Measurements from ENCODE around the gene ZFAND3.

The ZFAND3 gene

DNA sequence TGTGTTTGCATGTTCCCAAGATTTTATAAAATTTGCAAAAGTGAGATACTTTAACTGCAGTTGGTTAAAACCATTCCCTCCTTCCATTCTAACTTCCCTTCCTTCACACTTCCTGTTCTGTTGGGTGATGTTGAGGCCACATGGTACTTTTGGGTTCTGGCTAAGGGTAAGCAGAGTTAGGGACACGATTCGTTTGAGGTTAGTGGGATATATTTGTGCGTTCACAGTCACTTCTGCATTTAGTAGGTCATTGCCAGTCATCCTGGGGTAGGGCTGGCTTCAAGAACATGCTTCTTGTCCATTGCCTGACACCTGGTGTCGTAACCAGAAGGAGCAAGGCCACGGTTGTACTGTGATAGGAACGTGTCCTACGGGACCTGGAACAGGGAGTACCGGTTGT is 340.1 kb downstream of the ZFAND3 start:
- DNase-seq, result no peak

GRCh38 chr6:38160831-38161230 is 341.3 kb downstream of the ZFAND3 start:
- DNase-seq, result no peak

DNA sequence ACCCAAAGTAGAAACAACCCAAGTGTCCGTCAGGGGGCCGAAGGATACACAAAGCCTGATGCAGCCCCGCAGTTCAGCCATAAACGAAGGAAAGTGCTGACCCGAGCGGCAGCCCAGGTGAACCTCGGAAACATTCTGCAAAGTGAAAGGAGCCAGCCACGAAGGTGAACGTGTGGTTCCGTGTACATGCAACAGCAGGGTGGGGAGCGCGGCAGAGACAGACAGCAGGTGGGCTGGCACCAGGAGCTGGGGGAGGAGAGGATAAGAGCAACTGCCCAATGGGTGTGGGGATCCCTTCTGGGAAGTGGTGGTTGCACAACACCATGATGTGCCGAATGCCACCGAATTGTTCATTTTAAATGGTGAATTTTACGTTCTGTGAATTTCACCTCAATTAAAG is 341.8 kb downstream of the ZFAND3 start:
- DNase-seq, result no peak

- DNase-seq, result no peak
Measured at GRCh38 chr6:38161754-38162492, 342.4 kb downstream of the ZFAND3 start.

GRCh38 chr6:38162493-38163185 is 343.1 kb downstream of the ZFAND3 start:
- DNase-seq, result no peak

- no peak for DNase-seq
Measured at GRCh38 chr6:38163186-38164130, 343.9 kb downstream of the ZFAND3 start.

- DNase-seq, result no peak
Measured at GRCh38 chr6:38164131-38164481, 344.6 kb downstream of the ZFAND3 start.

- no peak for DNase-seq
Measured at GRCh38 chr6:38164671-38165108, 345.2 kb downstream of the ZFAND3 start.

DNA sequence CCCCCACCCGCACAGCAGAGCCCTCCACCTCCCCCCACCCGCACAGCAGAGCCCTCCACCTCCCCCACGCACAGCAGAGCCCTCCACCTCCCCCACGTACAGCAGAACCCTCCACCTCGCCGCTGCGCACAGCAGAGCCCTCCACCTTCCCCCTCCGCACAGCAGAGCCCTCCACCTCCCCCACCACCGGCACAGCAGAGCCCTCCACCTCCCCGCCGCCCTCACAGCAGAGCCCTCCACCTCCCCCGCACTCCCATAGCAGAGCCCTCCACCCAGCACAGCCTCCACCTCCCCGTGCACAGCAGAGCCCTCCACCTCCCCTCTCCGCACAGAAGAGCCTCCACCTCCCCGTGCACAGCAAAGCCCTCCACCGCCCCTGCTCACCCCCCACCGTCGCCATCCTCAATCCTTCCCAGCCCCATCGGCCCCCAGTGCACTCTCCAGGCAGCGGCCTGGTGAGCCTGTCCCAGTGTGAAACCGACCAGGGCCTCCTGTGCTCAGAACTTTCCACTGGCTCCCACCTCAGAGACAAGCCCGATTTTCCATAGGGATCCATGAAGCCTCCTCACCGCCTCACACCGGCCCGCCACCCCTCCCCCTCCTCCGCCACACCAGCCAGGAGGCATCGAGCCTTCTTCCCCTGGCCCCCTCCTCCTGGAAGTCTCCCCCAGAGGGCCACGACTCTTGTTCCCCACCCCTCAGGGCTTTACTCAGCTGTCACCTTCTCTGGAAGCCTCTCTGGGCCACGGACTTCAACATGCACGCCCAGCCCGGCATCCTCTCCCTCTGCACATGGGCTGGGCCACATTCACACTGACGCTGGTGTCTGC is 347.1 kb downstream of the ZFAND3 start:
- DNase-seq, result no peak

GRCh38 chr6:38167598-38167997 is 348.1 kb downstream of the ZFAND3 start:
- DNase-seq, result no peak

- DNase-seq, result no peak
Measured at GRCh38 chr6:38168126-38168525, 348.6 kb downstream of the ZFAND3 start.

- no peak for DNase-seq
Measured at GRCh38 chr6:38168699-38169098, 349.2 kb downstream of the ZFAND3 start.

DNA sequence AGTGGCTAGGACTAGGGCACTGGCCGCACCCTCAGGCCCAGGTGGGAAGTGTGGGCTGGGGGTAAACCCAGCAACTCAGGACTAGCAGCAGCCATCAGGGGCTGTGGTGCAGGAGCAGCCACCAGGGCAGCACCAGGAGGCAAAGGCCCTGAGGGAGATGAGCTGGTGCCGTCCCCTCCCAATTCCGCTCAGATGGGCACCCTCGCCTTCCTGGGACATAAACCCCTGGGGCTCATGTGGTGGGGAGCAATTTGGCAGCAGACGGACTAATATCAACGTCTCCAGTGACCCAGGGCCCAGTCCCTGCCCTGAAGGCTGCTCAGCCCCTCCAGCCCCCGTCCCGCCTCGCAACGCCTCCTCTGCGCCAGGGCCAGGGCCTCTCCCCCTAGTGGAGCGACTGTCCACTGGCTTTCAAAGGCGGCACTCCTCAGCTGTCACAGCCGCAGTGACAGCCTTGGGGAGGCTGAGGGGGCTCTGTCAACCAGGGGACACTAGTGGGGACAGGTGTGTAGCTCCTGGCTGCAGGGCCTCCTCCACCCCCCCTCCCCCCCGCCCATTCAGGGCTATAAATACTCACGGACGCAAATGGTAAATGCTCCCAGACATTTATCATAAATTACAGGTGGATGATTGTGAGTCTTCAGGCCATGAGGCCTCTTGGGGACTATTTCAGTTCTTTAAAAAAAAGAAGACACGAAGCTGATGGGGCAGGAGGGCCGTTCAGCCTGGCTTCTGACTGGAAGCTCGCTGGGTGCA is 349.9 kb downstream of the ZFAND3 start:
- no peak for DNase-seq

DNA sequence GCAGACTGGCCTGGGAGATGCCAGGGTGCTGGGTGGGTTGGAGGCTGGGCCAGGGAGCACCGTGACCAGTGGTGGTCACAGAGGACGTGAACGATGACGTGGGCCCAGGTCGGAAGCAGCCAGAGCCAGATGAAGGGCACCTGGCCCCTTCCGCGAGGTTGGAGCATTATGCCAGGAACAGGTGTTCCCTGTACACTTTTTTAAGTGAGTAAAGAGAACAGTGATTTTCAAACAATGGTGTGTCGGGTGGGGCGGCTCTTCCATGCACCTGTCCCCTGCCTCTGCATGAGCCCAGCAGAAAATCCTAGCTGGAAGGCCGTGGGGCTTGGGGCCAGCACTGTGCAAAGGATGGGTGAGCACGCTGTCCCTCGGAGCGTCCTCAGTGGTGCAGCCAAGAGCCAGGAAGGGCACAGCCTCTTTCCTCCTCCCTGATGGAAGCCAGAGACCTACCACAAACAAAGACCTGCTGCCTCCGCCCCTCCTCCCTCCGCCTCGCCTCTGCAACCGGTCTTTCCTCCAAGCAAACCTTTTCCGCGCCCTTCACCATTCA is 350.5 kb downstream of the ZFAND3 start:
- DNase-seq, result peak; percentile 89

DNA sequence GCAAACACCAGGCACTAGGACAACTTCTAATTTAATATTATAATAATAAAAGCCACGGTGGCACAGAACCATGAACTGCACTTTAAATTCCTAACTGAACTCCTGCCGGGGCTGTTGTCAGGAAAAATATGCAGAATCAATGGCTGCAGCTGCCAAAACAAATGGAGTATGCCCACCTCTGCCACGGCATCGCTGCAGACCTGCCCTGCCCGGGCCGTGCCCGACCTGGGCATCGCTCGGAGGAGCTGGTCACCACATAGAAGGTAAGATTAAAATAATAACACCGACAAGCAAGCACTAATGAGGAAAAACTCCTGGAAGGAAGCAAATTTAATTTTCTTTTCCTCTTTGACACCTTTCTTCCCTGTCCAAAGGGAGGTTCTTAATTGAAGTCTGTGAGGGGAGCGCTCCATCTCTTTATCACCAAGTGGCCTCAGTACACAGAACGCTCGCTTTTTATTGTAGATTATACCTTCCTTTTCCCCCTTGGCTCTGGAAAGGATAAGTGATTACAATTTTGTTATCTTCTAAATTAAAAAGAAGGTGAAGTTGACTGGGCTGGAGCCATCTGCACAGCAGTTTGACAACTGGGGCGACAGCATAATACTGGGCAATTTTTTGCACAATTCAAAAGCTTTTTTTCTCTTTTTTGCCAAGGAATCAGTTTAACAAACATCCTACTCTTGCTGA is 351.3 kb downstream of the ZFAND3 start:
- peak; percentile 40 for DNase-seq

GRCh38 chr6:38171997-38172738 is 352.6 kb downstream of the ZFAND3 start:
- no peak for DNase-seq

GRCh38 chr6:38172739-38173410 is 353.3 kb downstream of the ZFAND3 start:
- DNase-seq, result no peak

GRCh38 chr6:38173909-38174308 is 354.4 kb downstream of the ZFAND3 start:
- DNase-seq, result no peak

GRCh38 chr6:38174315-38174714 is 354.8 kb downstream of the ZFAND3 start:
- DNase-seq, result no peak
